HEK293 (cell line): ENCODE measurements around the gene ROBO4.

Experiments used
- YY1 ChIP-seq: fragments of 450-650 bp; formaldehyde crosslinking; IDR thresholded peaks from 2 replicates; pipeline ENCODE4 v1.5.1; 2018; ENCODE audit warnings: missing biosample characterization, missing genetic modification characterization
- ZBTB1 ChIP-seq: fragments of 450-650 bp; formaldehyde crosslinking; IDR thresholded peaks from 2 replicates; pipeline ENCODE4 v1.5.1; 2016; ENCODE audit warnings: missing biosample characterization, missing genetic modification characterization
- ZBTB20 ChIP-seq: fragments of 450-650 bp; formaldehyde crosslinking; IDR thresholded peaks from 2 replicates; pipeline ENCODE4 v1.5.1; 2016; ENCODE audit warnings: missing biosample characterization, missing genetic modification characterization
- ZNF202 ChIP-seq: fragments of 450-650 bp; formaldehyde crosslinking; IDR thresholded peaks from 2 replicates; pipeline ENCODE4 v1.5.1; 2016; ENCODE audit warnings: missing biosample characterization, missing genetic modification characterization, borderline replicate concordance
- ZNF510 ChIP-seq: fragments of 450-650 bp; formaldehyde crosslinking; IDR thresholded peaks from 2 replicates; pipeline ENCODE4 v1.5.1; 2018; ENCODE audit warnings: mild to moderate bottlenecking, missing genetic modification characterization, missing biosample characterization; ENCODE audit not compliant: insufficient replicate concordance
- ZNF776 ChIP-seq: fragments of 450-650 bp; formaldehyde crosslinking; IDR thresholded peaks from 2 replicates; pipeline ENCODE4 v1.5.0; 2017; ENCODE audit warnings: missing biosample characterization, missing genetic modification characterization, borderline replicate concordance
- TF ChIP-seq, protein P1 (sequence below): fragments of 450-650 bp; formaldehyde crosslinking; IDR thresholded peaks from 2 replicates; pipeline ENCODE4 v1.5.1; 2016; ENCODE audit warnings: missing biosample characterization, missing genetic modification characterization
- TF ChIP-seq, protein P2 (sequence below): fragments of 450-650 bp; formaldehyde crosslinking; IDR thresholded peaks from 2 replicates; pipeline ENCODE4 v1.5.1; 2016; ENCODE audit warnings: missing biosample characterization, missing genetic modification characterization
- TF ChIP-seq, protein P3 (sequence below): fragments of 450-650 bp; formaldehyde crosslinking; IDR thresholded peaks from 2 replicates; pipeline ENCODE4 v1.5.1; 2017; ENCODE audit warnings: missing biosample characterization, missing genetic modification characterization
- TF ChIP-seq, protein P4 (sequence below): fragments of 450-650 bp; formaldehyde crosslinking; IDR thresholded peaks from 2 replicates; pipeline ENCODE4 v1.5.1; 2016; ENCODE audit warnings: missing biosample characterization, missing genetic modification characterization

DNA sequence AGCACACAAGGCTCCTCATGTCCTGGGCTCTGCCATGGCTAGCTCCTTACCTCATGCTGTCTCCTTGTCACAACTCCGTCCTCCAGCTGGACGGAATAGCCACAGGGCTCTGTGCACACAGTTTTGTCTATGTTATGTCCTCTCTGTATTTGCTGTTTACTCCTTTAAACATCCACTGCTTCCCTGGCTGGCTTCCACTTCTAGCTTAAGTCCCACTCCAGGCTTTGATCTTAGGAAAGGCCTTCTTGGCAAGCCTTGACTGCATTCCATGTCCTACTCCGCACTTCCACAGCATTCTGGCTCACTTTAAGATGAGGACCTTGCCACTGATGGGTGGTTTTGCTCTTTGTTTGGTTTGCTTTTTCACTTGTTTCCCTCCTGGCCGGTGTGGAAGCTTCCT lies 55.4 kb downstream of the ROBO4 start:
- TF ChIP-seq ZNF510 (no peak), ZBTB20 (tag by site-specific recombination) (no peak), ZBTB1 (tag by site-specific recombination) (no peak), ZNF776 (tag by site-specific recombination) (no peak), ZNF202 (tag by site-specific recombination) (no peak), YY1 (tag by site-specific recombination) (no peak)
- TF ChIP-seq, protein P1, sequence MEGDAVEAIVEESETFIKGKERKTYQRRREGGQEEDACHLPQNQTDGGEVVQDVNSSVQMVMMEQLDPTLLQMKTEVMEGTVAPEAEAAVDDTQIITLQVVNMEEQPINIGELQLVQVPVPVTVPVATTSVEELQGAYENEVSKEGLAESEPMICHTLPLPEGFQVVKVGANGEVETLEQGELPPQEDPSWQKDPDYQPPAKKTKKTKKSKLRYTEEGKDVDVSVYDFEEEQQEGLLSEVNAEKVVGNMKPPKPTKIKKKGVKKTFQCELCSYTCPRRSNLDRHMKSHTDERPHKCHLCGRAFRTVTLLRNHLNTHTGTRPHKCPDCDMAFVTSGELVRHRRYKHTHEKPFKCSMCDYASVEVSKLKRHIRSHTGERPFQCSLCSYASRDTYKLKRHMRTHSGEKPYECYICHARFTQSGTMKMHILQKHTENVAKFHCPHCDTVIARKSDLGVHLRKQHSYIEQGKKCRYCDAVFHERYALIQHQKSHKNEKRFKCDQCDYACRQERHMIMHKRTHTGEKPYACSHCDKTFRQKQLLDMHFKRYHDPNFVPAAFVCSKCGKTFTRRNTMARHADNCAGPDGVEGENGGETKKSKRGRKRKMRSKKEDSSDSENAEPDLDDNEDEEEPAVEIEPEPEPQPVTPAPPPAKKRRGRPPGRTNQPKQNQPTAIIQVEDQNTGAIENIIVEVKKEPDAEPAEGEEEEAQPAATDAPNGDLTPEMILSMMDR (tag by site-specific recombination): no peak
- TF ChIP-seq, protein P2, sequence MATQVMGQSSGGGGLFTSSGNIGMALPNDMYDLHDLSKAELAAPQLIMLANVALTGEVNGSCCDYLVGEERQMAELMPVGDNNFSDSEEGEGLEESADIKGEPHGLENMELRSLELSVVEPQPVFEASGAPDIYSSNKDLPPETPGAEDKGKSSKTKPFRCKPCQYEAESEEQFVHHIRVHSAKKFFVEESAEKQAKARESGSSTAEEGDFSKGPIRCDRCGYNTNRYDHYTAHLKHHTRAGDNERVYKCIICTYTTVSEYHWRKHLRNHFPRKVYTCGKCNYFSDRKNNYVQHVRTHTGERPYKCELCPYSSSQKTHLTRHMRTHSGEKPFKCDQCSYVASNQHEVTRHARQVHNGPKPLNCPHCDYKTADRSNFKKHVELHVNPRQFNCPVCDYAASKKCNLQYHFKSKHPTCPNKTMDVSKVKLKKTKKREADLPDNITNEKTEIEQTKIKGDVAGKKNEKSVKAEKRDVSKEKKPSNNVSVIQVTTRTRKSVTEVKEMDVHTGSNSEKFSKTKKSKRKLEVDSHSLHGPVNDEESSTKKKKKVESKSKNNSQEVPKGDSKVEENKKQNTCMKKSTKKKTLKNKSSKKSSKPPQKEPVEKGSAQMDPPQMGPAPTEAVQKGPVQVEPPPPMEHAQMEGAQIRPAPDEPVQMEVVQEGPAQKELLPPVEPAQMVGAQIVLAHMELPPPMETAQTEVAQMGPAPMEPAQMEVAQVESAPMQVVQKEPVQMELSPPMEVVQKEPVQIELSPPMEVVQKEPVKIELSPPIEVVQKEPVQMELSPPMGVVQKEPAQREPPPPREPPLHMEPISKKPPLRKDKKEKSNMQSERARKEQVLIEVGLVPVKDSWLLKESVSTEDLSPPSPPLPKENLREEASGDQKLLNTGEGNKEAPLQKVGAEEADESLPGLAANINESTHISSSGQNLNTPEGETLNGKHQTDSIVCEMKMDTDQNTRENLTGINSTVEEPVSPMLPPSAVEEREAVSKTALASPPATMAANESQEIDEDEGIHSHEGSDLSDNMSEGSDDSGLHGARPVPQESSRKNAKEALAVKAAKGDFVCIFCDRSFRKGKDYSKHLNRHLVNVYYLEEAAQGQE: no peak
- TF ChIP-seq, protein P3, sequence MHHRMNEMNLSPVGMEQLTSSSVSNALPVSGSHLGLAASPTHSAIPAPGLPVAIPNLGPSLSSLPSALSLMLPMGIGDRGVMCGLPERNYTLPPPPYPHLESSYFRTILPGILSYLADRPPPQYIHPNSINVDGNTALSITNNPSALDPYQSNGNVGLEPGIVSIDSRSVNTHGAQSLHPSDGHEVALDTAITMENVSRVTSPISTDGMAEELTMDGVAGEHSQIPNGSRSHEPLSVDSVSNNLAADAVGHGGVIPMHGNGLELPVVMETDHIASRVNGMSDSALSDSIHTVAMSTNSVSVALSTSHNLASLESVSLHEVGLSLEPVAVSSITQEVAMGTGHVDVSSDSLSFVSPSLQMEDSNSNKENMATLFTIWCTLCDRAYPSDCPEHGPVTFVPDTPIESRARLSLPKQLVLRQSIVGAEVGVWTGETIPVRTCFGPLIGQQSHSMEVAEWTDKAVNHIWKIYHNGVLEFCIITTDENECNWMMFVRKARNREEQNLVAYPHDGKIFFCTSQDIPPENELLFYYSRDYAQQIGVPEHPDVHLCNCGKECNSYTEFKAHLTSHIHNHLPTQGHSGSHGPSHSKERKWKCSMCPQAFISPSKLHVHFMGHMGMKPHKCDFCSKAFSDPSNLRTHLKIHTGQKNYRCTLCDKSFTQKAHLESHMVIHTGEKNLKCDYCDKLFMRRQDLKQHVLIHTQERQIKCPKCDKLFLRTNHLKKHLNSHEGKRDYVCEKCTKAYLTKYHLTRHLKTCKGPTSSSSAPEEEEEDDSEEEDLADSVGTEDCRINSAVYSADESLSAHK: no peak
- TF ChIP-seq, protein P4, sequence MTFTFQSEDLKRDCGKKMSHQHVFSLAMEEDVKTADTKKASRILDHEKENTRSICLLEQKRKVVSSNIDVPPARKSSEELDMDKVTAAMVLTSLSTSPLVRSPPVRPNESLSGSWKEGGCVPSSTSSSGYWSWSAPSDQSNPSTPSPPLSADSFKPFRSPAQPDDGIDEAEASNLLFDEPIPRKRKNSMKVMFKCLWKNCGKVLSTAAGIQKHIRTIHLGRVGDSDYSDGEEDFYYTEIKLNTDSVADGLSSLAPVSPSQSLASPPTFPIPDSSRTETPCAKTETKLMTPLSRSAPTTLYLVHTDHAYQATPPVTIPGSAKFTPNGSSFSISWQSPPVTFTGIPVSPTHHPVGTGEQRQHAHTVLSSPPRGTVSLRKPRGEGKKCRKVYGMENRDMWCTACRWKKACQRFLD (tag by site-specific recombination): no peak
